Stimulated activated CD8-positive, alpha-beta memory T cell treated with anti-CD3 and anti-CD28 coated beads, Interleukin-12 subunit alpha, Interleukin-12 subunit beta, amount 100 ng/mL, for 4 hours (primary cell): Measurements from ENCODE around the gene ARHGAP6.
"Not testable (repeated sequence)": the region's sequence is repeated elsewhere in the genome, so short reads cannot be mapped to it uniquely, and the experiment has no call there.

ENCODE experiments used
- DNase-seq: peaks from one replicate; pipeline ENCODE4 v3.0.0-alpha.2; 2020; ENCODE audit warnings: low read depth

ARHGAP6 gene

GRCh38 chrX:11648705-11649519 lies 16.8 kb downstream of the ARHGAP6 start:
- DNase-seq: no peak

GRCh38 chrX:11647138-11647537 lies 18.6 kb downstream of the ARHGAP6 start:
- no peak for DNase-seq

DNA sequence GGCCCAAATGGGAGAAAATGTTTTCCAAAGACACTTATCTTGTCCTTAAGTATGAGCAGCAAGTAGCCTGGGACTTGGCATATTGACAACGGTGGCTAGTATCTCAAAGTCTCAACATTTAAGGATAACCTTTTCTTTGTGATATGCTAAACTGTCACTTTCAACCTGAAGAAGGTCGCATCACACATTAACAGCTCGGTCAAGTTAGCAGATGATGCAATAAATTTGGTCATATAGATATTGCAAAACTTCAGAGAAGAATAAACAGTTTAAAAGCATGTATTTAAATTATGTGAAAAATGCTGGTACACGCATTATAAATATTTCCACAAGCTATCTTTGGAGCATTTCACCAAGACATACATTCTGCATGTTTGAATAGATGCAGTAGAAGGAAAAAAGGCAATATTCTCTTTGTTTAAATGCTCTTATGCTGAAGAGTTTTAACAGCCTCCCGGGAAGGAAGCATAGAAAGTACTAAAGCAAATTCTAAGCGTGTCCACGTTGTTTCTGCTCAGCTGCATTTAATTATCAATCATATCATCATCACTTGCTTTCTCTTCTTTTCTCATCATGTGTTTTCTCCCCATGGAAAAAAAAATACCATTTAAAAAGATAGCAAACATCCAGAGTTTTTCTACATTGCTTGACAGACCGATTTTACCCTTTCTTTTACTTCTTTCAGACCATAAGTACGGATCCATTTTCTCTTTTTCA lies 24.2 kb downstream of the ARHGAP6 start:
- no peak for DNase-seq

- DNase-seq: no peak
Measured at GRCh38 chrX:11640089-11640488, 25.6 kb downstream of the ARHGAP6 start.

- no peak for DNase-seq
Measured at GRCh38 chrX:11632732-11633131, 33.0 kb downstream of the ARHGAP6 start.

DNA sequence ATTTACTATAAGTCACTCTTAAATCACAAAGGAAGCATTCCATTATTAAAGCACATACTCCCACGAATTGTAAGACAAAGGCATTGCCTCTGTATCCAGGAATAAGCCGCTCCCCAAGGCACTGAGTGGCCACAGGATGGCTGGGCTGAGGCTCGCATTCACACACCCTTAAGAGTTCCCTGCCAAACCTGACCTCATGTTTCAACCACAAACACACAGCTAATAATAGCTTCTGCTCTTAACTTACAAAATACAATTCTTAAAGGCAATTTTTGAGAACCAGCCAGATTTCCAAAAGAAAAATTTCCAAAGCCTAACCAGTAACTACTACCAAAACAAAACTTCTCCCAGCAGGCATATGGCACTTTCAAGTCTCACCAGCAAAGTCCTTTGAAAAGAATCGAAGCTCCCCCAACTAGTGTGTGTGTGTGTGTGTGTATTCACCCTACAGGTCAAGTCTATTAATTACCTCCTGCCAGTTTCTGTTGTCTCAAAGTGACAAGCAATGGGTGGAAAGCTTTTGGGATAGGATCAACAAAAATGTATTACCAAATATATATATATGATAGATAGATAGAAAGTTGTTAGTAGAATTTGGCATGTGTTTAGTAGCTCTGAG lies 36.0 kb downstream of the ARHGAP6 start:
- no peak for DNase-seq

GRCh38 chrX:11628399-11628798 lies 37.3 kb downstream of the ARHGAP6 start:
- no peak for DNase-seq

DNA sequence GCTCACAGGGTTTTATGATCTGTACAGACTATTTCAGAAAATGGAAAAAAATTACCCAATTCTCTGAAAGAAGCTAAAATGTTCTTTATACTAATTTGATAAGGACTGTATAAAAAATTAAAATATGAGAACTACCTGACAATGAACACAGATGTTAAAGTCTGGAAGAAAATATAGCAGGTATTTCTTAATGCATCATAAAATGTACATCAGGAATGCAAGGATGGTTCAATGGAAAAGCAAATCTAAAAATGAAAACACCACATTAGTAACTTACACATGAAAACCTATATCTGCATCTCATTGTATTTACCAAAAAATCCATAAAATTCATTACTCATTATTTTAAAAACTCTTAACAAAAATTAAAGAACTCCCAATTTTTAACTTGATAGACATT lies 39.4 kb downstream of the ARHGAP6 start:
- DNase-seq: no peak

DNA sequence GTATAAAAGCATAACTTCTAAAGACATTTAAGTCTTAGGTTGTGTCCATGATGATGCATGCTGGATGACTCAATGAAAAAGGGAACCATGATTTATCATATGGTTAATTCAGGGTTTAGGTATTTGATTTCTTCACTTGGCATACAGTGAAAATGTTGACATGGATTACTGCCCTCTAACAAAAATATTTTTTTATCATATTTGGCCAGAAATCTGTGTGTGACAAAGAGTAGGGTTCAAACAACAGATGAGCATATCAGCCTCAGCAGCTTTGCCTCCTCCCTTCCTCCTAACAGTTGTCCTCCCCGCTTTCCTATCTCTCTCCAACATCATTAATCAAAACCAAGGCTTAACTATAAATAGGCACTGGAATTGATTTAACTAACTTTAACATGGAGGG lies 46.3 kb downstream of the ARHGAP6 start:
- no peak for DNase-seq

DNA sequence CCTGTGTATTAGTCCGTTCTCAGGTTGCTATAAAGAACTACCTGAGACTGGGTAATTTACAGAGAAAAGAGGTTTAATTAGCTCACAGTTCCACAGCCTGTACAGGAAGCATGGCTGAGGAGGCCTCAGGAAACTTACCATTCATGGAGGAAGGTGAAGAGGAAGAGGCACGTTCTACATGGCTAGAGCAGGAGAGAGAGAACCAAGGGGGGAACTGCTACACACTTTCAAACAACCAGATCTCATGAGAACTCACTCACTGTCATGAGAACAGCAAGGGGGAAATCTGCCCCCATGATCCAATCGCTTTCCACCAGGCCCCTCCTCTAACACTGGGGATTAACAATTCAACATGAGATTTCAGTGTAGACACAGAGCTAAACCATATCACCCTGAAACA lies 51.5 kb downstream of the ARHGAP6 start:
- DNase-seq: not testable (repeated sequence)

DNA sequence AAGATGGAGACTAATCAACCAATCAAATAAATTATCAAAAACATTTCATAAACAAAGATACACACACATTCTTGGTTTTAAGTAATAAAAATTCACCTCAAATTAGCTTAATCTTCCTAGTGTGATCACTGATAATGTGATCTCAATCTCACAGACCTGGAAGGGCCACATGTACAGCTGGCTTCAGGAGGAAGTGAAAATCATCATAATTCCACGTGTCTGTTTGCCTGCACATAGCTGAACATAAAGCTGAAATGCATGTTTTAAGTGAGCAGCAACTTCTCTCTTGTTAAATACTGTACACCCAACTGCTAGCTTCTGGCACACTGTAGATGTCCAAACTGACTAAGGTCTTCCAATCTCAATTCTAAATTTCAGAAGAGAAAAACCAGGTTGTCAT lies 53.8 kb downstream of the ARHGAP6 start:
- DNase-seq: no peak

DNA sequence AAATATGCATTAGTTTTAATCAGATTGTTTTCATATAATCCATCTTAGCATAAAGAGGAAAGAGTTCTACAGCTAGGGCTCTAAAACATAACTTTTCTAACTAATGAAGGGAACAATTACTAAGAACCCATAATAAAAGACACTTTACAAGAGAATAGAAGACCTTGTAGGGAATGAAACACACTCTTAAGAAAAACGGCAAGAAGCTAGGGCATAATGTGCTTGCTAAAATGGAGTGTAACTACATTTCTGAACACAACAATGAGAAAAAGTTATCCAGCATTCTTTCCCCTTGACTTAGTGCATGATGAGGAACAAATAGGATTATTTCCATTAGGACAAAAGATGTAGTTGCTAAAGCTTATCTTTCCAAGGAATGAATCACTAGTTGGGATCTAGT lies 54.6 kb downstream of the ARHGAP6 start:
- DNase-seq: no peak

DNA sequence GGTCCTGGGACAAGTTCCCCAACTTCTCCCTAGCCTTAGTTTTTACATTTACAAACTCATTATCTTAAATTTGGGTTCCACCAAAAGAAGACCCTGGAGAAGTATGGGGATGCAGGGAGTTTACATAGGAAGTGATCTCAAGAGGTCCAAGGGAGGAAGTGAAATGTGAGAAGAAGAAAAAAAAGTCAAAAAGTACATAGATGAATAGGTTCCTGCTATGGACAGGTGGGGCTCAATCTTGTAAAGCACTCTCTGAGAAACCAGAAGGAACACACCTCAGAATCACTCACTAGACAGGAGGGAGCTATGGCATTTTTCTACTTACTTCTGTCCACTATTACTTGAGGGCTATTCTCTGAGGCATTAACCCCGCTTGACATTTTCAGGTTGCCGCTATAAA lies 56.6 kb downstream of the ARHGAP6 start:
- no peak for DNase-seq

GRCh38 chrX:11606408-11606807 lies 59.3 kb downstream of the ARHGAP6 start:
- DNase-seq: no peak

GRCh38 chrX:11600578-11600977 lies 65.1 kb downstream of the ARHGAP6 start:
- no peak for DNase-seq

DNA sequence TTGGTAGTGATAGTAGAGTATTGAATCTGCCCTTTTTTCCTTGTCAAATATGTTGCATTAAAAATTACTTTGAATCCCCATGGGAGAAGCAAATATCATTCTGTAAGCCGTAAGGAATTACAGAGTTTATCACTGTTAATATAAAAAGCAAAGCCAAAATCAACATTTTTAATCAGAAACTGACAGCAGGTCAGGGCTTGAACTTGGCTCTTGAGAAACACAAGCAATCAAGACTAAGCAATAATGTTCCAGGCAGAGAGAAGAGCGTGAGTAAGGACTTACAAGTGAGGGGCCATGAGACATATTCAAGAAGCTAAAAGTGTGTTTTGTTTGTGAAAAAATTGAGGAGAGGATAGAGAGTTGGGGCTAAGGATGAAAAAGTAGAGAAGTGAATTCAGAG lies 68.2 kb downstream of the ARHGAP6 start:
- DNase-seq: no peak

DNA sequence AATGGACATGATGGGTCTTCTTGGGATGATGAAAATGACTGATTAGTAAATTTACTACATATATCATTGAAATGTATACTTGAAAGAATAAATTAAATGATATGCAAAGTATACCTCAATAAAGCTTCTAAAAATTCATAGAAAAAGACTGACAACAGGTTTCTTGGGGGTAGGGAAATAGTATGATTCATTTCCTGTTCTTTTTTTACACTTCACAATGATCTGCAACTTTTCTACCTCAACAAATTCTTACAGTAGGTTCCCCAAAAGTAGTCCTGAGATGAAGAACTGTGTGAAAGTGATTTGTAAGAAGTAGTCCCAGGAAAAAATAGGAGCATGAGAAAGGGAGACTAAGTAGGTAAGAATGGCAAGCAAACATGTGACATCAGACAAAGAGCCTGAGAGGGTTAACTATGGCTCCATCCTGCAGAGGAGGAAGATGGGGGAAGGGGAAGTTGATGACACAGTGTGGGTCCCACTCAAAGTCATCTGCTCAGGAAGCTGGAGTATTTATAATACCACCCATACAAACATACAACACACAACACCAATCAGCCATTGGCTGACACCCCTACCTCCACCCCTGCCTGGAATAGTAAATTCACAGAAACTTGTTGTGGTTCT lies 73.9 kb downstream of the ARHGAP6 start:
- no peak for DNase-seq

GRCh38 chrX:11589641-11590040 lies 76.1 kb downstream of the ARHGAP6 start:
- no peak for DNase-seq

GRCh38 chrX:11588097-11588496 lies 77.6 kb downstream of the ARHGAP6 start:
- DNase-seq: no peak

GRCh38 chrX:11585174-11585573 lies 80.5 kb downstream of the ARHGAP6 start:
- no peak for DNase-seq

- no peak for DNase-seq
Measured at GRCh38 chrX:11580789-11581188, 84.9 kb downstream of the ARHGAP6 start.
